GM10248 (cell line): ENCODE data around the gene IPO9.

Experiments used
- CTCF ChIA-PET: fragments of 300-600 bp; sonication (Branson Sonifier 250); formaldehyde crosslinking; extraction: SDS; loops from one replicate; lab custom pipeline; 2021; ENCODE audit warnings: antibody characterized with exemption; lab: Yijun Ruan, JAX
- POLR2A ChIA-PET: fragments of 350-650 bp; sonication (Branson Sonifier 250); formaldehyde crosslinking; extraction: SDS; loops from one replicate; lab custom pipeline; 2020; ENCODE audit warnings: antibody characterized with exemption; lab: Yijun Ruan, JAX
- DNase-seq: peaks from one replicate; pipeline ENCODE4 v3.0.0; 2012; ENCODE audit errors: extremely low spot score
- TF ChIP-seq, protein P1 (sequence below): IDR thresholded peaks from 2 replicates; pipeline ENCODE4 v1.5.1; 2012; ENCODE audit warnings: mild to moderate bottlenecking, low read depth; ENCODE audit errors: extremely low read depth, missing control alignments, control extremely low read depth

IPO9 gene

DNA sequence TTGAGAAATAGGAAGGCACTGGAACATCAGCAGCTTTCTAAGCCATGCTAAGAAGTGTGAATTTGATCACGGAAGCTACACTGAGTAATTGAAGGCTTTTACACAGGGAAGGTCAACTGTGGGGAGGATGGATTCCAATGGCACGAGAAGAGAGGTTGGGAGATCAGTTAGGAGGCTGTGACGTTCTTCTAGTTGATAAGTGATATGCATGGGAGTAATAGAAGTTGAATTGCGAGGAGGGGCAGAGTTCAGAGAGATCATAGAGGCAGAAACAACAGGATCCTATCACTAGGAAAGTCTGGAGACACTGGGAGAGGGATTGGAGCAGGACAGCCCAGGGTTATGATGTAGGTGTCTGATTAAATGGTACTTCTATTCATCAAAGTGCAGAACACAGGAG lies 101.2 kb downstream of the IPO9 start:
- no peak for DNase-seq
- ChIA-PET CTCF (interaction anchor here (1.1 kb wide), 1 partner anchor 28 kb away, joined by 4 read pairs; no protein-coding TSS in a partner anchor), POLR2A (no interaction called here)
- TF ChIP-seq, protein P1, sequence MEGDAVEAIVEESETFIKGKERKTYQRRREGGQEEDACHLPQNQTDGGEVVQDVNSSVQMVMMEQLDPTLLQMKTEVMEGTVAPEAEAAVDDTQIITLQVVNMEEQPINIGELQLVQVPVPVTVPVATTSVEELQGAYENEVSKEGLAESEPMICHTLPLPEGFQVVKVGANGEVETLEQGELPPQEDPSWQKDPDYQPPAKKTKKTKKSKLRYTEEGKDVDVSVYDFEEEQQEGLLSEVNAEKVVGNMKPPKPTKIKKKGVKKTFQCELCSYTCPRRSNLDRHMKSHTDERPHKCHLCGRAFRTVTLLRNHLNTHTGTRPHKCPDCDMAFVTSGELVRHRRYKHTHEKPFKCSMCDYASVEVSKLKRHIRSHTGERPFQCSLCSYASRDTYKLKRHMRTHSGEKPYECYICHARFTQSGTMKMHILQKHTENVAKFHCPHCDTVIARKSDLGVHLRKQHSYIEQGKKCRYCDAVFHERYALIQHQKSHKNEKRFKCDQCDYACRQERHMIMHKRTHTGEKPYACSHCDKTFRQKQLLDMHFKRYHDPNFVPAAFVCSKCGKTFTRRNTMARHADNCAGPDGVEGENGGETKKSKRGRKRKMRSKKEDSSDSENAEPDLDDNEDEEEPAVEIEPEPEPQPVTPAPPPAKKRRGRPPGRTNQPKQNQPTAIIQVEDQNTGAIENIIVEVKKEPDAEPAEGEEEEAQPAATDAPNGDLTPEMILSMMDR = no peak

DNA sequence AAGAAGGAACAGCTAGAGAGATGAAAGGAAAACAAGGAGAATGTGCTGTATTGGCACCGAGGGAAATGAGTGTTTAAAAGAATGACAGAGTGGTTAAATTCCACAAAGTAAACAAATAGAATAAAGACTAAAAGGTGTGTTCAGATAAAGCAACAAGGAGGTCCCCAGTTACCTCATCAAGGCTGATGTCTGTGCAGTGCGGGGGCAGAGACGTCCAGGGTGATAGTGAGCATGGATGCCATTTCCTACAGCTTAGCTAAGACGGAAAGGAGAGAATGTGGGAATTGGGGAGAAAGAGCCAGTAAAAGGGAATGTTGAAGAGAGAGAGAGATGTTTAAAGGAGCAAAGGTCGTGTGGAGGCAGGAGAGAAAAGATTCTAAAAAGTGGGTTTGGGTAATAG lies 101.8 kb downstream of the IPO9 start:
- ChIA-PET CTCF (interaction anchor here (1.1 to 1.5 kb wide), 2 partner anchors 23 to 29 kb away, joined by 3 to 4 read pairs; no protein-coding TSS in a partner anchor), POLR2A (no interaction called here)
- DNase-seq = no peak
- TF ChIP-seq, protein P1 = no peak
